ENCODE measurements around the gene SPATA31D3. TPM values are rescaled to one million over a fixed set of nuclear protein-coding genes. Genes with fewer than 3 reads are reported as not detected.

SPATA31D3 gene
- total and polyA plus RNA-seq, 2 of the 8 experiments (the other 6 are each of a cell fraction or from before 2014, with no cell fraction given): not detected

- H3K9me3 ChIP-seq (ENCODE audit: insufficient read depth in 2 of 2, low read depth in 1 of 2, low read length in 1 of 2): no peaks in the 10 kb centered on the region
- TF ChIP-seq TAF1 (IDR thresholded peaks at IDR 0.05; ENCODE audit: low read depth, low read length) (no peak), RXRA (IDR thresholded peaks at IDR 0.05; ENCODE audit: insufficient read depth, low read depth, low read length) (no peak), MAFK (IDR thresholded peaks at IDR 0.05; ENCODE audit: low read depth, low read length) (no peak), HDAC2 (IDR thresholded peaks at IDR 0.05; ENCODE audit: borderline replicate concordance in 1 of 2, low read depth in 2 of 2, low read length in 2 of 2) (no peak), SP2 (IDR thresholded peaks at IDR 0.05; ENCODE audit: low read length) (no peak), GTF2F1 (IDR thresholded peaks at IDR 0.05; ENCODE audit: borderline replicate concordance, low read depth, low read length) (no peak)
- no peak overlapping the region for H2BK12ac ChIP-seq (ENCODE audit: low read depth, low read length)
- H2AFZ ChIP-seq (ENCODE audit: low read length): no peak overlapping the region
- DNase-seq (ENCODE audit: low read depth in 1 of 2, low spot score in 2 of 2) (no peak), FAIRE-seq (no peak)
- H3K4me2 ChIP-seq (ENCODE audit: insufficient read depth in 1 of 2, low read depth in 2 of 2, low read length in 2 of 2): no peak overlapping the region
- H4K20me1 ChIP-seq (replicated peaks in 1 of 2; ENCODE audit: control insufficient read depth in 1 of 2, insufficient read depth in 2 of 2, low read length in 2 of 2): no peaks in the 10 kb centered on the region
- WGBS, 2 experiments (ENCODE audit: extremely low coverage in 1 of 2, insufficient coverage in 1 of 2, insufficient read length in 1 of 2, insufficient replicate concordance in 2 of 2, low coverage in 1 of 2, low lambda C conversion rate in 2 of 2, missing lambda C conversion rate in 1 of 2): 93% methylated on average over 3 of the region's 3 CpGs; no CpG with 5 or more reads in 1 of the 2 experiments
- H3K18ac ChIP-seq (ENCODE audit: extremely low read depth, low read length): no peak overlapping the region
- POLR2A ChIA-PET (ENCODE audit: partially characterized antibody): no interaction called here
- H3K27me3 ChIP-seq (replicated peaks in 1 of 4; ENCODE audit: control insufficient read depth in 3 of 4, extremely low read depth in 1 of 4, insufficient read depth in 3 of 4, low read length in 3 of 4): no peaks in the 10 kb centered on the region
- H3K27ac ChIP-seq (ENCODE audit: low read depth, low read length): no peak overlapping the region
- no peak overlapping the region for H2BK20ac ChIP-seq (ENCODE audit: low read length)
- H3K23me2 ChIP-seq (ENCODE audit: low read depth, low read length): no peaks in the 10 kb centered on the region
- H4K5ac ChIP-seq (ENCODE audit: insufficient read length, low read depth, low read length): no peak overlapping the region
- H2BK15ac ChIP-seq (ENCODE audit: low read length): no peak overlapping the region
- CTCF ChIA-PET (ENCODE audit: partially characterized antibody): interaction anchor here (1.2 kb wide), 1 partner anchor 746 kb away, joined by 3 read pairs; no protein-coding TSS in a partner anchor
- H4K8ac ChIP-seq (ENCODE audit: extremely low read depth, insufficient read depth, low read length): no peak overlapping the region
- H3K14ac ChIP-seq (ENCODE audit: insufficient read length): no peak overlapping the region
- H3K79me1 ChIP-seq (ENCODE audit: low read depth, low read length): no peaks in the 10 kb centered on the region
- H3K23ac ChIP-seq (ENCODE audit: insufficient read length): no peak overlapping the region
- no peak overlapping the region for H4K91ac ChIP-seq (replicated peaks; ENCODE audit: insufficient read length, low read length)
- H2BK5ac ChIP-seq (ENCODE audit: low read depth, low read length): no peak overlapping the region
- no peak overlapping the region for H3K56ac ChIP-seq (replicated peaks; ENCODE audit: insufficient read length, low read depth, low read length)
- H3K79me2 ChIP-seq (ENCODE audit: control insufficient read depth in 1 of 2, insufficient read depth in 2 of 2, low read length in 2 of 2): no peaks in the 10 kb centered on the region
- H3K4me3 ChIP-seq (ENCODE audit: extremely low read depth in 1 of 4, insufficient read depth in 2 of 4, low read depth in 3 of 4, low read length in 4 of 4): no peak overlapping the region
- H3K9ac ChIP-seq (replicated peaks in 1 of 4; ENCODE audit: extremely low read depth in 1 of 4, low read depth in 3 of 4, low read length in 3 of 4): no peak overlapping the region
- no peak overlapping the region for H3K4ac ChIP-seq (replicated peaks; ENCODE audit: insufficient read length, low read depth, low read length)
- H2BK120ac ChIP-seq (replicated peaks; ENCODE audit: low read depth, low read length): no peak overlapping the region
- H3K4me1 ChIP-seq (replicated peaks in 1 of 4; ENCODE audit: control insufficient read depth in 3 of 4, insufficient read depth in 4 of 4, low read length in 3 of 4): no peaks in the 10 kb centered on the region
- no peak overlapping the region for H2AK5ac ChIP-seq (ENCODE audit: low read depth, low read length)
- no peaks in the 10 kb centered on the region for H3K36me3 ChIP-seq (ENCODE audit: control insufficient read depth in 2 of 4, insufficient read depth in 4 of 4, low read length in 3 of 4)
Measured at GRCh38 chr9:81906671-81907070, 36.6 kb upstream of the SPATA31D3 start.

Measured in H1 (cell line).